Measurements from ENCODE around the gene S100A13.
"Not testable (repeated sequence)": the region's sequence is repeated elsewhere in the genome, so short reads cannot be mapped to it uniquely, and the experiment has no call there.

Gene S100A13

DNA sequence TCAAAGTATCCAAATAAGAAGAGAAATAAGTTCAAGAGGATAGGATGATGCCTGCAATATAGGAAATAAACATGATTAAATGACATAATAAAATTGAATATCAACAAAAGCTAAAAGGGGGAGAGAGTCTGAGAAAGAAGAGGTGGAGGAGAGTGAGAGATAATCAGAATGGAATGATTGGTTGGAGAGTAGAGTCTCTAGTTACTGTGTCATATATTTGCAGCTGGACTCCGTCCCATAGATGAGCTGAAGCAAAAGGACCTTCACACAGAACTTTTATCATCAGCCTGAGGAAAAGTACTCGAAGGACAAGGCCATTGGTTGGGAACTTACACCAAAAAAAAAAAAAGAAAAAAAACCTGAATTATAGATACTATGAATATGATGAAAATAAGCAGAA, 38.8 kb downstream of the S100A13 start:
- Histone ChIP-seq H3K9ac (ENCODE audit: low read length) (no peak overlapping the region), H3K27ac (ENCODE audit: low read depth, low read length, poor library complexity, severe bottlenecking) (no peak overlapping the region), H3K9me2 (ENCODE audit: low read depth, low read length) (no peaks in the 10 kb centered on the region), H3K9me3 (ENCODE audit: low read length) (no peaks in the 10 kb centered on the region), H4K20me1 (ENCODE audit: insufficient read depth, low read length) (no peaks in the 10 kb centered on the region), H2AFZ (ENCODE audit: low read length) (no peak overlapping the region), H3K27me3 (ENCODE audit: insufficient read depth, low read length) (no peaks in the 10 kb centered on the region), H3K4me1 (ENCODE audit: insufficient read depth, low read length, severe bottlenecking) (no peaks in the 10 kb centered on the region), H3K4me2 (ENCODE audit: low read length) (no peak overlapping the region), H3K36me3 (ENCODE audit: insufficient read depth, low read length) (no peaks in the 10 kb centered on the region), H3F3A (ENCODE audit: insufficient read depth, low read length) (no peaks in the 10 kb centered on the region), H3K79me2 (ENCODE audit: insufficient read depth, low read length) (no peaks in the 10 kb centered on the region), H3K4me3 (ENCODE audit: low read depth, low read length, poor library complexity, severe bottlenecking) (no peak overlapping the region)
- no peak for TF ChIP-seq EZH2 (IDR thresholded peaks at IDR 0.05; ENCODE audit: borderline replicate concordance, low read length)
- TF ChIP-seq, protein P1, sequence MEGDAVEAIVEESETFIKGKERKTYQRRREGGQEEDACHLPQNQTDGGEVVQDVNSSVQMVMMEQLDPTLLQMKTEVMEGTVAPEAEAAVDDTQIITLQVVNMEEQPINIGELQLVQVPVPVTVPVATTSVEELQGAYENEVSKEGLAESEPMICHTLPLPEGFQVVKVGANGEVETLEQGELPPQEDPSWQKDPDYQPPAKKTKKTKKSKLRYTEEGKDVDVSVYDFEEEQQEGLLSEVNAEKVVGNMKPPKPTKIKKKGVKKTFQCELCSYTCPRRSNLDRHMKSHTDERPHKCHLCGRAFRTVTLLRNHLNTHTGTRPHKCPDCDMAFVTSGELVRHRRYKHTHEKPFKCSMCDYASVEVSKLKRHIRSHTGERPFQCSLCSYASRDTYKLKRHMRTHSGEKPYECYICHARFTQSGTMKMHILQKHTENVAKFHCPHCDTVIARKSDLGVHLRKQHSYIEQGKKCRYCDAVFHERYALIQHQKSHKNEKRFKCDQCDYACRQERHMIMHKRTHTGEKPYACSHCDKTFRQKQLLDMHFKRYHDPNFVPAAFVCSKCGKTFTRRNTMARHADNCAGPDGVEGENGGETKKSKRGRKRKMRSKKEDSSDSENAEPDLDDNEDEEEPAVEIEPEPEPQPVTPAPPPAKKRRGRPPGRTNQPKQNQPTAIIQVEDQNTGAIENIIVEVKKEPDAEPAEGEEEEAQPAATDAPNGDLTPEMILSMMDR (IDR thresholded peaks at IDR 0.05; ENCODE audit: low read length), result no peak

DNA sequence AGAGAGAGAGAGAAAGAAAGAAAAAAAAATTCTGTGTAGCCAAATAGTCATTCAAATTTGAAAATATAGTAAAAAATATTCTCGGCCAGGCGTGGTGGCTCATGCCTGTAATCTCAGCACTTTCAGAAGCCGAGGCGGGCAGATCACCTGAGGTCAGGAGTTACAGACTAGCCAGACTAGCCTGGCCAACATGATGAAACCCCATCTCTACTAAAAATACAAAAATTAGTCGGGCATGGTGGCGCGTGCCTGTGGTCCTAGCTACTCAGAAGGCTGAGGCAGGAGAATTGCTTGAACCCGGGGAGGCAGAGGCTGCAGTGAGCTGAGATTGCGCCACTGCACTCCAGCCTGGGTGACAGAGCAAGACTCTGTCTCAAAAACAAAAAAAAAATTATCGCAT, 39.3 kb downstream of the S100A13 start:
- H3K36me3 ChIP-seq (ENCODE audit: insufficient read depth, low read length); H2AFZ ChIP-seq (ENCODE audit: low read length); H3K9ac ChIP-seq (ENCODE audit: low read length); H3K27ac ChIP-seq (ENCODE audit: low read depth, low read length, poor library complexity, severe bottlenecking); H3K4me1 ChIP-seq (ENCODE audit: insufficient read depth, low read length, severe bottlenecking); H3F3A ChIP-seq (ENCODE audit: insufficient read depth, low read length); H3K9me3 ChIP-seq (ENCODE audit: low read length); H3K4me3 ChIP-seq (ENCODE audit: low read depth, low read length, poor library complexity, severe bottlenecking); H3K79me2 ChIP-seq (ENCODE audit: insufficient read depth, low read length); H4K20me1 ChIP-seq (ENCODE audit: insufficient read depth, low read length); H3K9me2 ChIP-seq (ENCODE audit: low read depth, low read length); H3K4me2 ChIP-seq (ENCODE audit: low read length); H3K27me3 ChIP-seq (ENCODE audit: insufficient read depth, low read length): not testable (repeated sequence)

DNA sequence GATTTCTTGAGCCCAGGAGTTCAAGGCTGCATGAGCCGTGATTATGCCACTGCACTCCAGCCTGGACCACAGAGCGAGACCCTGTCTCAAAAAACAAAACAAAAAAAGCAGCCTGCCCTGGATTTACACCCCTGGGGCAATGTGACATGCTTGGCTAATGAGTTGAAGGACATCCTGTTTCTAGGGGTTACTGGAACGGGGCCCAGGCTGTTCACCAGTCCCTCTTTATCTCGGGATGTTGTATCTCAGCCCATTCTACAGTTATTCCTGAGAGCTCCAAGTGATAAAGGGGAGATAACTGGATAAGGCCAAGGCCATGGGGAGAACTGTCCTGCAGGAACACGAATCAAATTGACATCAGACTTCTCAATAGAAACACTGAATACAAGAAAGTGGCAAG, 40.0 kb downstream of the S100A13 start:
- Histone ChIP-seq H3K9me2 (ENCODE audit: low read depth, low read length) (no peaks in the 10 kb centered on the region), H3K4me2 (ENCODE audit: low read length) (no peak overlapping the region), H3K4me3 (ENCODE audit: low read depth, low read length, poor library complexity, severe bottlenecking) (no peak overlapping the region), H2AFZ (ENCODE audit: low read length) (no peak overlapping the region), H3K36me3 (ENCODE audit: insufficient read depth, low read length) (no peaks in the 10 kb centered on the region), H3K27ac (ENCODE audit: low read depth, low read length, poor library complexity, severe bottlenecking) (no peak overlapping the region), H3F3A (ENCODE audit: insufficient read depth, low read length) (no peaks in the 10 kb centered on the region), H3K9me3 (ENCODE audit: low read length) (no peaks in the 10 kb centered on the region), H4K20me1 (ENCODE audit: insufficient read depth, low read length) (no peaks in the 10 kb centered on the region), H3K27me3 (ENCODE audit: insufficient read depth, low read length) (no peaks in the 10 kb centered on the region), H3K9ac (ENCODE audit: low read length) (no peak overlapping the region), H3K79me2 (ENCODE audit: insufficient read depth, low read length) (no peaks in the 10 kb centered on the region), H3K4me1 (ENCODE audit: insufficient read depth, low read length, severe bottlenecking) (no peaks in the 10 kb centered on the region)
- TF ChIP-seq, protein P1 (IDR thresholded peaks at IDR 0.05; ENCODE audit: low read length), result no peak
- TF ChIP-seq EZH2 (IDR thresholded peaks at IDR 0.05; ENCODE audit: borderline replicate concordance, low read length), result no peak

DNA sequence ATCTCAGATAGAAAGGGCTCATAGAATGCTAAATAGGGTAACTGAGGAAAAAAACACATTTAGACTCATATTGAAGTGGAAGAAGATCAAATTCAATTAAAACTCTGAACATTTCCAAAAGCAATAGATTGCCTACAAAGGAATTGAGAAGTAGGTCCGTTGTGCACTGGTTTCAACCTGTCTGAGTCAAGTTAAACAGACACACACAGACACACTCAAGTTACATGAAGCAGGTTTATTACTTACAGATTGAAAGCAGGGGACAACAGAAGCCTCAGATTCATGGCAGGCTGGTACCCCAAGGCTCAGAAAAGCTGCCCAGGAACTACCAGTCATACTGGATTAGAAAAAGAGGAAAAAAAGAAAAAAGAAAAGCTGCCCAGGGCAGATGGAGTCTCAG, 41.0 kb downstream of the S100A13 start:
- Histone ChIP-seq H3K9ac (ENCODE audit: low read length) (no peak overlapping the region), H3K36me3 (ENCODE audit: insufficient read depth, low read length) (no peaks in the 10 kb centered on the region), H3K79me2 (ENCODE audit: insufficient read depth, low read length) (no peaks in the 10 kb centered on the region), H4K20me1 (ENCODE audit: insufficient read depth, low read length) (no peaks in the 10 kb centered on the region), H3K4me2 (ENCODE audit: low read length) (no peak overlapping the region), H3K27me3 (ENCODE audit: insufficient read depth, low read length) (no peaks in the 10 kb centered on the region), H2AFZ (ENCODE audit: low read length) (no peak overlapping the region), H3K4me1 (ENCODE audit: insufficient read depth, low read length, severe bottlenecking) (no peaks in the 10 kb centered on the region), H3K27ac (ENCODE audit: low read depth, low read length, poor library complexity, severe bottlenecking) (no peak overlapping the region), H3K9me3 (ENCODE audit: low read length) (no peaks in the 10 kb centered on the region), H3K9me2 (ENCODE audit: low read depth, low read length) (no peaks in the 10 kb centered on the region; the same call in 1 of the 2 replicates), H3K4me3 (ENCODE audit: low read depth, low read length, poor library complexity, severe bottlenecking) (no peak overlapping the region), H3F3A (ENCODE audit: insufficient read depth, low read length) (no peaks in the 10 kb centered on the region)
- TF ChIP-seq EZH2 (IDR thresholded peaks at IDR 0.05; ENCODE audit: borderline replicate concordance, low read length), result no peak
- TF ChIP-seq, protein P1 (IDR thresholded peaks at IDR 0.05; ENCODE audit: low read length), result no peak

Data from OCI-LY1 (cell line).